OCI-LY1 (cell line): ENCODE results near the gene DTHD1.

ENCODE experiments used
- EZH2 ChIP-seq: fragments of 200-600 bp; sonication (generic), shearing (Covaris generic); IDR thresholded peaks from 2 replicates; pipeline ENCODE4 v1.8.0; 2017; ENCODE audit warnings: borderline replicate concordance, mixed run types, mild to moderate bottlenecking, antibody characterized with exemption, low read length, moderate library complexity, mixed read lengths
- TF ChIP-seq, protein P1 (sequence below): fragments of 200-600 bp; sonication (generic), shearing (Covaris generic); IDR thresholded peaks from 2 replicates; pipeline ENCODE4 v1.5.1; 2017; ENCODE audit warnings: mild to moderate bottlenecking, antibody characterized with exemption, low read length, moderate library complexity, mixed read lengths

DNA sequence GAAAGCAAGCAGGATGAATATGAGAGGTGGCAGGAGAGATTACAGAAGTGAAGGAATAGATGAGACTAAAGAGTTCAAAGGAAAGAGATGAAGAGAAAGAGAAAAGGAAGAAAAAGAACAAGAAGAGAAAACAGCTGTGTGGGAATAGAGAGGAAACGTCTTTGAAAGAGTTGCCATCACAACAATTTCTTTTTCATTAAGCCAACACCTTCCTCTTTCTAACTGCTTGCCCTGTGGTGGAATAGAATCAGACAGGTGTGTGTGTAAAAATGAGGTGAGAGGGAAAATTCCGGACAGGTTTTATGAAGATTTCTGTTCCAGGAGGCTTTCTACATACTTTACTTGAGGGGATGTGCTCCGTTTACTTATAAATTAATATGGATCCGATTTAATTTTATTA lies 28.8 kb downstream of the DTHD1 start:
- TF ChIP-seq, protein P1, sequence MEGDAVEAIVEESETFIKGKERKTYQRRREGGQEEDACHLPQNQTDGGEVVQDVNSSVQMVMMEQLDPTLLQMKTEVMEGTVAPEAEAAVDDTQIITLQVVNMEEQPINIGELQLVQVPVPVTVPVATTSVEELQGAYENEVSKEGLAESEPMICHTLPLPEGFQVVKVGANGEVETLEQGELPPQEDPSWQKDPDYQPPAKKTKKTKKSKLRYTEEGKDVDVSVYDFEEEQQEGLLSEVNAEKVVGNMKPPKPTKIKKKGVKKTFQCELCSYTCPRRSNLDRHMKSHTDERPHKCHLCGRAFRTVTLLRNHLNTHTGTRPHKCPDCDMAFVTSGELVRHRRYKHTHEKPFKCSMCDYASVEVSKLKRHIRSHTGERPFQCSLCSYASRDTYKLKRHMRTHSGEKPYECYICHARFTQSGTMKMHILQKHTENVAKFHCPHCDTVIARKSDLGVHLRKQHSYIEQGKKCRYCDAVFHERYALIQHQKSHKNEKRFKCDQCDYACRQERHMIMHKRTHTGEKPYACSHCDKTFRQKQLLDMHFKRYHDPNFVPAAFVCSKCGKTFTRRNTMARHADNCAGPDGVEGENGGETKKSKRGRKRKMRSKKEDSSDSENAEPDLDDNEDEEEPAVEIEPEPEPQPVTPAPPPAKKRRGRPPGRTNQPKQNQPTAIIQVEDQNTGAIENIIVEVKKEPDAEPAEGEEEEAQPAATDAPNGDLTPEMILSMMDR, result no peak
- no peak for TF ChIP-seq EZH2
